GM21447 (cell line): ENCODE data around the gene UMODL1.
A peak's percentile ranks its signal among the peaks of the same experiment; 100 is the strongest.
"Not testable (repeated sequence)": the region's sequence is repeated elsewhere in the genome, so short reads cannot be mapped to it uniquely, and the experiment has no call there.

Experiments
- ATAC-seq: cut with Tn5 transposase; IDR thresholded peaks from one replicate; pipeline ENCODE4 v1.9.1; 2021; ENCODE audit not compliant: unreplicated experiment

The UMODL1 gene

DNA sequence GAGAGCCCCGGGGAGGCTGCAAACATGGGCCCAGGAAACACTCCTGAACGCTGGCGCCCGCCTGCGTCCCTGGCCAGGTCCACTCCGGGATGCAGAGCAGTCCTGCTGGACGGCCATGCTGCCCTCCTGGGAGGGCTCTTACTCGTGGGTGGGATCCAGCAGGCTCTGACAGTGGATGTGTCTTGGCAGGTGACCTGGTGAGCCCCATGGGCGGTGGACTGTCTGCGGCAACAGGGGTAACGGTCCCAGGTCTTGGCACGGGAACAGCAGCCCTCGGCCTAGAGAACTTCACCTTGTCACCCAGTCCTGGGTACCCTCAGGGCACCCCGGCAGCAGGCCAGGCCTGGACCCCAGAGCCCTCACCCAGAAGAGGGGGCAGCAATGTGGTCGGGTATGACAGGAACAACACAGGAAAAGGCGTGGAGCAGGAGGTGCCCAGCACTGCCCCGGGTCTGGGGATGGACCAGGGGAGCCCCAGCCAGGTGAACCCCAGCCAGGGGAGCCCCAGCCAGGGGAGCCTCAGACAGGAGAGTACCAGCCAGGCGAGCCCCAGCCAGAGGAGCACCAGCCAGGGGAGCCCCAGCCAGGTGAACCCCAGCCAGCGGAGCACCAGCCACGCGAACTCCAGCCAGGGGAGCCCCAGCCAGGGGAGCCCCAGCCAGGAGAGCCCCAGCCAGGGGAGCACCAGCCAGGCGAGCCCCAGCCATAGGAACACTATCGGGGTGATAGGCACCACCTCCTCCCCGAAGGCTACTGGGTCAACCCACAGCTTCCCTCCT is 39.8 kb downstream of the UMODL1 start:
- no peak for ATAC-seq

DNA sequence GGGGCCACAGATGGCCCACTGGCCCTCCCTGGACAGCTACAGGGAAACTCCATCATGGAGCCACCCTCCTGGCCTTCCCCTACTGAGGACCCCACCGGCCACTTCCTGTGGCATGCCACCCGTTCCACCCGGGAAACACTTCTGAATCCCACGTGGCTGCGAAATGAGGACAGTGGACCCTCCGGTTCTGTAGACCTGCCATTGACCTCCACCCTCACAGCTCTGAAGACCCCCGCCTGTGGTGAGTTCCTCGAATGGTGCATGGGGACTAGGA is 40.3 kb downstream of the UMODL1 start:
- ATAC-seq: no peak

DNA sequence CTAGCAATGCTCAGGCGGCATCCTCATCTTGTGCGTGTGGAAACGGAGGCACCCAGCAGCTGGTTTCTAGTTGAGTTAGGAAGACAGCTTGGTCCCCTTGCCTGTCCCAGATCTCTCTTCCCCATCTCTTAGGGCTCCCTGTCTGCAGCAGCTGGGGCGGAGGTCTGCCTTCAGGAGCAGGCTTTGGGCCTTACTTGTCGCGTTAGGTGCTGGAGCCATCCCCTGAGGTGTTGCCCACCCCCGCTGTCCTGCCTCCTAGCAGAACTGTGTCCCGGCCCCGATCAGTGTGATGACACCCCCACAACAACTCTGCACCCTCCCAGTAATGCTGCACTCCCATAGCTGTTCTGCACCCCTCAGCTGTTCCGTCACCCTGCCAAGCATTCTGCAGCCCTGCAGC is 40.7 kb downstream of the UMODL1 start:
- no peak for ATAC-seq

- ATAC-seq: no peak
Measured at GRCh38 chr21:42112238-42112637, 41.1 kb downstream of the UMODL1 start.

DNA sequence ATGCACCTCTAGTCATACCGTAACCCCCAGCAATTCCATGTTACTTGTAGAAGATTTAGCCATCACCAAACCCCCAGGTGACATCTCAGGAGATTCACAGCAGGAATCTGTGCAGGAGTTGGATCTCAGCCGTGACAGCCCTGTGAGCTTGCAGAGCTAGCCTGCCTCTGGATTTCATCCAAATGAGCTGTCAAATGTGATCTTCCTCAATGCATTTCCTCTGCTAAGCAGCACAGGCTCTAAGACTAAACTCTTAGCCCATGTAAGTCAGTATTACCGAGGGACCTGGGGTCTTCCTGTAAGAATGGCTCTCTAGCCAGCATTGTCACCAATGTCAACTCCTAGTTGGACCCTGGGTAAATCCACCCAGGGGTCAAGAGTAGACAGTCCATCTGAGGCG is 41.7 kb downstream of the UMODL1 start:
- no peak for ATAC-seq

DNA sequence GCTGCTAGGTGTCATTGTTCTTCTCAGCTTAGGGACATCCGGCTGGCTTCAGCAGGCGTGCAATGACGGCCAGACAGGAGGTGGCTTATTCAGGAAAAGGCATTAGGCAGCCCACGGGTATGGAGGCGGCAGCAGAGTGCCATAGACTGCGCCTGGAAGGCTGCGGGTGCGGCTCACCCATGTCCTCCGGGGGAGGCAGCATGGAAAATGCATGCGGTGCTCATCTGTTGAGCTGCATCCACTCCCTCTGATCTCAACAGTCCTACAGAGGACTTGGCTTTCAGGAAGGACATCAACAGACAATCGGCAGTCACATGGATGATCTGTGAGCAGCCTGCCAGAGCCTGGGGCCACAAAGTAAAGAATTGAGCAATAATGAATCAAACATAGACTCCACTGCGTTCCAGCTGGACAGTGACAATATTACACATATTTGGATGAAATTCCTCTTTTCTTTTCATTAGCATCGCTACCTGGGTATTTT is 42.9 kb downstream of the UMODL1 start:
- no peak for ATAC-seq

GRCh38 chr21:42114646-42115045 is 43.5 kb downstream of the UMODL1 start:
- ATAC-seq: no peak

- no peak for ATAC-seq
Measured at GRCh38 chr21:42115136-42115683, 44.1 kb downstream of the UMODL1 start.

GRCh38 chr21:42116551-42116950 is 45.4 kb downstream of the UMODL1 start:
- not testable (repeated sequence) for ATAC-seq

- peak; percentile 49 for ATAC-seq
Measured at GRCh38 chr21:42117229-42117966, 46.3 kb downstream of the UMODL1 start.

GRCh38 chr21:42117967-42118780 is 47.1 kb downstream of the UMODL1 start:
- no peak for ATAC-seq

DNA sequence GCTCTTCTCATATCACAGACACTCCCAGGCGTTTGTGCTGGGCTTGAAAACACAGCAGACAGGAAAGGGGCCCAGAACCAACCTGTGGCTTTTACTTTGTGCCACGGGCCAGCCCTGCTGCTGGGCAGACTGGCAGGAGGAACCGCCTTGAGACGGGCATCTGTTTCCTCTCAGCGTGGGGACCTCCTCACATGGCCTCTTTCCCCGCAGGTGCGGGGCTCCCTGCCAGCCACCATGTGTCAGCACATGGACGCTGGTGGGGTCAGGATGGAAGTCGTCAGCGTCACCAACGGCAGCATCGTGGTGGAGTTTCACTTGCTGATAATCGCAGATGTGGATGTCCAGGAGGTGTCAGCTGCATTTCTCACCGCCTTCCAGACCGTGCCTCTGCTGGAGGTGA is 47.8 kb downstream of the UMODL1 start:
- no peak for ATAC-seq

DNA sequence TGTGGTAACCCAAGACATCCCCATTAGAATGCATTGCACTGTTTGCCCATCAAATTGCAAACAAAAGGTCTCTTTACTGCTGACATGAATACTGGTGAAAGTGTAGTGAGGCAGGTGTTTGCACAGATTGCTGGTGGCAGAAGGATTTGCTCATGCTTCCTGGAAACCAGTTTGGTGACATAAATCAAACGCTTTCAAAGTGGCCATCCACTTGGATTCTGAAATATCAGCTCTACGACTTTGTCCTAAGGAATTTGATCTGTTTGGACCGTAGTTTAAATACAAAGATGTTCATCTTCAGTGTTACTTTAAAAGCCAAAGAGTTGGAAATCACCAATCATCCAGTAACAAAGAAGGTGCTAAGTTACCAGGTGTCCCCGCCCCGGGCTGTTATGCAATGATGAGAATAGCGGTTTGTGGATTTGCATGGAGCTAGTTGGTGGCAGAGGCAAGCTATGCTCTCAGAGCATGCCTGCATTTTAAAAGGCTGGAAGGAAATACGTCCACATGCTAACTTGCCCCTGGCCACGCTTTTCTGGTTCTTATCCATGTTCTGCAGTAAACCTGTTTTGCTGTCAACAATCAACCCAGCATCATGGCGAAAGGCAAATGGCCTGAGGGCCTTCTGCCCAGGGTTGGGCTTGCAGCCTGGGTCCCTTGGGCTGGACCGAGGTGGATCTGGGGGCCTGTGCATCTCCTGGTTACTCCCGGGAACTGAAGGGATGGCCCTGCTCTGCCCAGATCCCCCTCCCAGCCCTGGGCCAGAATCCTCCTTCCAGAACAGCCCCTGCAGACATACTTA is 49.2 kb downstream of the UMODL1 start:
- ATAC-seq: no peak

- no peak for ATAC-seq
Measured at GRCh38 chr21:42120903-42121535, 49.9 kb downstream of the UMODL1 start.

- no peak for ATAC-seq
Measured at GRCh38 chr21:42121794-42122193, 50.7 kb downstream of the UMODL1 start.

GRCh38 chr21:42122398-42122797 is 51.3 kb downstream of the UMODL1 start:
- ATAC-seq: no peak

DNA sequence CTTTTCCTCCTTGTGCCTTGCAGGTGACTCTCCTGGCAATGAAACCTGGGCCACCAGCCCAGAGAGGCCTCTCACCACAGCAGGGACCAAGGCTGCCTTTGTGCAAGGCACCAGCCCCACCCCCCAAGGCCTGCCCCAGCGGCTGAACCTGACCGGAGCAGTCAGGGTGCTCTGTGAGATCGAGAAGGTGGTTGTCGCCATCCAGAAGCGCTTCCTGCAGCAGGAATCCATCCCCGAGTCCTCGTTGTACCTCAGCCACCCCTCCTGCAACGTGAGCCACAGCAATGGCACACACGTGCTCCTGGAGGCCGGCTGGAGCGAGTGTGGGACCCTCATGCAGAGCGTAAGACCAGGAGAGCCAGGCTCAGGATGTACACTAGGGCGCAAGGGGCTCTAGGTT is 51.7 kb downstream of the UMODL1 start:
- no peak for ATAC-seq

- ATAC-seq: no peak
Measured at GRCh38 chr21:42123219-42123908, 52.2 kb downstream of the UMODL1 start.

- no peak for ATAC-seq
Measured at GRCh38 chr21:42124081-42124480, 53.0 kb downstream of the UMODL1 start.
